H4 (cell line): ENCODE data around the gene SLC29A1. TPM values are rescaled to one million over a fixed set of nuclear protein-coding genes. Genes with fewer than 3 reads are reported as not detected.
"Not testable (repeated sequence)": the region's sequence is repeated elsewhere in the genome, so short reads cannot be mapped to it uniquely, and the experiment has no call there.

Experiments used
- DNase-seq: peaks from one replicate; pipeline ENCODE4 v3.0.0-alpha.2; 2015; ENCODE audit warnings: low spot score
- total RNA-seq: library from RNA; depleted of rRNA; stranded (reverse); fragments of >200 nt; shearing (Covaris generic); gene quantifications from 2 replicates; pipeline ENCODE4 v1.2.3, GENCODE V29; 2014

The SLC29A1 gene
- total RNA-seq, 1 experiment from 2014 or later = 33.8 TPM

DNA sequence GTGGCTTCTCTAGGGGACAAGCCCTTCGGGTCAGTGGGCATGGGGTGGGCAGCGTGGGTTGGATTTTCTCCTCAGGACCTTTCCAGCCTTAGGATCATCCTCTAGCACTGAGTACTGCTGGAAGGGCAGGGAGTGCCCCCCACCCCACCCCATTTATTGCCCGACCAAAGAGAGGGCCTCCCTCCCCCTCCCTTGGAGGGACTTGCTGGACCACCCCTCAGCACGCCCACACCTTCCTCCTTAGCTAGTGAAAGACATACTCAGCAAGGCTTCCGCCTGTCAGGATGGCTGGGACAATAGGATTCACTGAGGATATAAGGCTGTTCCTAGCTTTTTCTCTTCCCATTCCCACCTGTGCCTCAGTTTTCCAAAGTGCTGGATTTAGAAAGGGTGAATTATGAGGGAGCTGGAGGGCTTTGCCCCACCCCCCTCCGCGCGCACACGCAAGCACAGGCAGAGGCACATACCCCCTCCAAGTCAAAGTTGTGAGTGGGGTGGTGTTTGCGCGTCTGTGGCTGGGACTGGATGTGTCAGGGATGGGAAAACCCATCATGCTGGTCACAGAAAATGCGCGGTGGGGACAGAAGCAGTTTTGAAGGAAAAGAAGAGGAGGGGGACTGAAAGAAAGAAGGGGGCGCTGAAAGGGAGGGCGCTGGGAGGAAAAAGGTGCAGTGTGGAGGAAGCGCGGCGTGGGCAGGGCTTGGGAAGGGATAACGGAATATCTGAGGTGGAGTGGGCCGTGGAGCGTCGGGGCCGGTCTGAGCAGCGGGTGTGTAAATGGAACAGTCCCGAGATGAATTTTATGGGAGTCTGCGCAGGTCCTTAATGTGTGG, 693 bp upstream of the SLC29A1 start:
- DNase-seq = no peak

DNA sequence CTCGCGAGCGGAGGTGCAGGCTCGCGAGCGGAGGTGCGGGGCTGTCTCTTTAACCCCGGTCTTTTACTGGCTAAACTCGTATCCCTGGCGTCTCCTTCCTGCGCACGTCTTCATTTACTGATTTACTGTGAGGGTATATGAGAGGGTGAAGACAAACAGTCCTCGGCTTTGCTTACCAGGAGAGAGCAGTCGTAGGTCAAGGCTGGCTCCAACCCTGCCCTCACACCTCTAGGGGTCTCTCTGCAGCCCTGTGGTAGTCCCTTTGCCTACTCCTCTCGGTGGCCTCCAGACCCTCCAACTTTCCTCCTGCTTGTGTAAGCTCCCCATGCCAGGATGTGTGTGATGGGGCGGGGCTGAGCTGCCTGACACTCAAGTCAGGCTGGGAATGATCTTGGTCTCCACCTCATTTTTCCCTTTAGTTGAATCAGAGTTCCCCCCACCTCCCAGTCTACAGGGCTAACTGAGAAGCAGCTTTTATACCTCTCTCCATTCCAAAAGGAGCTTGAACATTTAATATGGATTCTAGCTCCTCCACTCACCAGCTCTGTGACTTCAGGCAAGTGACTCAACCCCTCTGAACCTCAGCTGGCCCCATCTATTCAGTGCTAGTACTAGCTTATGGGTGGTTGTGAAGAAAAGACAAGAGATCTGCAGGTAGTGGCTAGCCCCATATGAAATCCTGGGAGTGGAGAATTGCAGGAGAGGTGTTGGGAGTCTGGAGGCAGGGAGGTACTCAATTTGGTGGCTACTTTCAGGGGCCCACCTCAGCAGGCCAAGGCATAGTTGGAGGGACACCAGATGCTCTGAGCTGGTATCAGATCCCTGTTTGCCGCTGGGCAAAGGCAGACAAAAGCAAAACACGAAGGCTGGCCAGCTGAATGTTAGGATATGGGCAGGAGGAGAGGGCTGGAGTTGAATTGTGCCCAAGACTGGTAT, 902 bp downstream of the SLC29A1 start:
- no peak for DNase-seq

GRCh38 chr6:44224965-44225305, 1.5 kb downstream of the SLC29A1 start:
- DNase-seq = no peak

GRCh38 chr6:44225579-44226325, 2.4 kb downstream of the SLC29A1 start:
- no peak for DNase-seq

GRCh38 chr6:44226368-44227147, 3.2 kb downstream of the SLC29A1 start:
- DNase-seq = no peak

DNA sequence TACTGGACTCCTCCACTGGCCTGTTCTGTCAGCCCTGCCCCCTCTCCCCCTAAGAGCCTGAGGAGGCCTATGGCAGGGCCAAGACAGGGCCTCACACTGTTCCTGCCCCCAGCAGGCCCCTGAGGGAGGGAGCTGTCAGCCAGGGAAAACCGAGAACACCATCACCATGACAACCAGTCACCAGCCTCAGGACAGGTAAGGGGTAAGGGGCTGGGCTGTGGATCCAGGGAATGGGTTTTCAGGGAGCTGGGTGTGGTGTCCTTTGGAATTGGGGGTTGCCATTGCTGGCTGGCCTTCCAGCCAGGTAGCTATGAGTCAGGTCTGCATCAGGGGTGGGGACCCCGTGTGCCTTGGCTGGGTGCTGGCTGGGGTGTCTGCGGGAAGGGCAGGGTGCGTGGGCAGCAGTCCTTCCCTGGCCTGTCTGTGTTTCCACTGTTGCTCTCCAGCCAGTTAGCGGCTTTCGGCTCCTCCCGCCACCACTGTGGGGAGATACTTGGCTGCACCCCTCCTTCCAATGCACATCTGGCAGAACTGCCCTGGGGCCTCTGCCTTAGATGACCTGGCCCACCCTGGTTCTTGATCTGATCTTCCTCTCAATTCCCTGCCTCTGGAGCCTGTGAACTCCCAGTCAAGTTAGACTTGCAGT, 3.9 kb downstream of the SLC29A1 start:
- DNase-seq = no peak

GRCh38 chr6:44228031-44228430, 4.6 kb downstream of the SLC29A1 start:
- DNase-seq = no peak

DNA sequence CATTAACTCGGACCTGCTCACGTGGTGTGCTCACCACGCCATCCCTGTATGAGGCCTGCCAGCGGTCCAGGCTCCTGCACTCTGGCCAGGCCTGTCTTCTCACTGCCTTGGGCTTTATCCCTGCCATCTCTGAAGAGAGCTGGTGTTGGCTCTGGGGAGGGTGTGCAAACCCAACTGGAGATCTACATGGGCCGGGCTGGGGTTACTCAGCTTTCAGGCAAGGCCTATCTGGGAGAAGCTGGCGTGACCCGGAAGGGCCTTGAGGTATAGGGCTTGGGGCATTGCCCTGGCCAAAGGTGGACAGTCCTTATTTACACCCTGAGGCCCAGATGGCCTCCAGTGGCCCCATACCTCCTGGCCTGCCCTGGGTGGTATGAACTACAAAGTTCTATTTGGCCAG, 5.0 kb downstream of the SLC29A1 start:
- no peak for DNase-seq

DNA sequence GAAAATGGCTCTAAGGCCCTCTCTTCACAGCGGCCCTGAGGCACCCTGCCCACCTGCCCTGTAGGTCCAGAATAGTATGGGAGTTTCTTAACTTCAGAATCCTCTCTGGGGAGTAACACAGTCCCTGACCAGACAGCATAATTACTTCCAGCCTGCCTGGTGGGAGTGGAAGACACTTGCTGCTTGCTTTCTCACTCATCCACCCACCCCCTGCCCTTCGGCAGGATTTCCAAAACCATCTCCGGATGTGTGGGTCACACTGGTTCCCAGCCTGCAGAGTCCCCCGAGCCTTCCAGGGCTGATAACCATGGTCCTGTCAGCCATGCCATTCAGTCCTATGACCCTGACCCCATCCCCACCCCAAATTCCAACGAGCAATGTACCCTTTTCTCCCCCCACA, 5.4 kb downstream of the SLC29A1 start:
- no peak for DNase-seq

GRCh38 chr6:44229376-44230033, 6.1 kb downstream of the SLC29A1 start:
- no peak for DNase-seq

- no peak for DNase-seq
Observed at GRCh38 chr6:44230034-44230675, 6.8 kb downstream of the SLC29A1 start.

GRCh38 chr6:44231426-44231825, 8.0 kb downstream of the SLC29A1 start:
- DNase-seq = not testable (repeated sequence)

DNA sequence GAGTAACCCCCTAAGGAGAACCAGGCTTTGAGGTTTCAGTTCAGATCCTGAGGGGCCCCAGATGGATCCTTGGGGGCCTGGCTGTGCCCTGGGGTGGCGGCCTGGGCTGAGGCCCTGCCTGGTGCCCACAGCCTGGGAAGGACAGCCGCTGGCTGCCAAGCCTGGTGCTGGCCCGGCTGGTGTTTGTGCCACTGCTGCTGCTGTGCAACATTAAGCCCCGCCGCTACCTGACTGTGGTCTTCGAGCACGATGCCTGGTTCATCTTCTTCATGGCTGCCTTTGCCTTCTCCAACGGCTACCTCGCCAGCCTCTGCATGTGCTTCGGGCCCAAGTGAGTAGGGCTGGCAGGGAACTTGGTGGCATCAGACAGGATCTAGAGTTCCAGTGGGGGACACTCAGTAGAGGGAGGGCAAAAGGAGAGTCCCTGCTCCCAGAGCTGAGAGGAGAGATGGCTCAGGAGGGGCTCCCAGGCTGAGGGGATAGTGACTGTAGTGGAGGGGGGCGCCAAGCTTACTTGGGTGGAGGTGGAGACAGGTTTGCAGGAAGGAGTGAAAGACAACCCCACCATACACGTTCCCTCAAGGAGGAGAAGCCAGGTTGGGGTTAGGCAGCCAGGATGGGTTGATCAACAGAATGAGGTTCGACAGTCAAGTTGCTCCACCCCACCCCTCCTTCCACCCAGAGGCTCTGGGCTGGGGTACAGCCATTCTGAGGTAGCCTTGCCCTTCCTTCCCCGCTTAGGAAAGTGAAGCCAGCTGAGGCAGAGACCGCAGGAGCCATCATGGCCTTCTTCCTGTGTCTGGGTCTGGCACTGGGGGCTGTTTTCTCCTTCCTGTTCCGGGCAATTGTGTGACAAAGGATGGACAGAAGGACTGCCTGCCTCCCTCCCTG, 9.5 kb downstream of the SLC29A1 start:
- no peak for DNase-seq

DNA sequence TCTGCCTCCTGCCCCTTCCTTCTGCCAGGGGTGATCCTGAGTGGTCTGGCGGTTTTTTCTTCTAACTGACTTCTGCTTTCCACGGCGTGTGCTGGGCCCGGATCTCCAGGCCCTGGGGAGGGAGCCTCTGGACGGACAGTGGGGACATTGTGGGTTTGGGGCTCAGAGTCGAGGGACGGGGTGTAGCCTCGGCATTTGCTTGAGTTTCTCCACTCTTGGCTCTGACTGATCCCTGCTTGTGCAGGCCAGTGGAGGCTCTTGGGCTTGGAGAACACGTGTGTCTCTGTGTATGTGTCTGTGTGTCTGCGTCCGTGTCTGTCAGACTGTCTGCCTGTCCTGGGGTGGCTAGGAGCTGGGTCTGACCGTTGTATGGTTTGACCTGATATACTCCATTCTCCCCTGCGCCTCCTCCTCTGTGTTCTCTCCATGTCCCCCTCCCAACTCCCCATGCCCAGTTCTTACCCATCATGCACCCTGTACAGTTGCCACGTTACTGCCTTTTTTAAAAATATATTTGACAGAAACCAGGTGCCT, 10.2 kb downstream of the SLC29A1 start:
- DNase-seq = no peak

DNA sequence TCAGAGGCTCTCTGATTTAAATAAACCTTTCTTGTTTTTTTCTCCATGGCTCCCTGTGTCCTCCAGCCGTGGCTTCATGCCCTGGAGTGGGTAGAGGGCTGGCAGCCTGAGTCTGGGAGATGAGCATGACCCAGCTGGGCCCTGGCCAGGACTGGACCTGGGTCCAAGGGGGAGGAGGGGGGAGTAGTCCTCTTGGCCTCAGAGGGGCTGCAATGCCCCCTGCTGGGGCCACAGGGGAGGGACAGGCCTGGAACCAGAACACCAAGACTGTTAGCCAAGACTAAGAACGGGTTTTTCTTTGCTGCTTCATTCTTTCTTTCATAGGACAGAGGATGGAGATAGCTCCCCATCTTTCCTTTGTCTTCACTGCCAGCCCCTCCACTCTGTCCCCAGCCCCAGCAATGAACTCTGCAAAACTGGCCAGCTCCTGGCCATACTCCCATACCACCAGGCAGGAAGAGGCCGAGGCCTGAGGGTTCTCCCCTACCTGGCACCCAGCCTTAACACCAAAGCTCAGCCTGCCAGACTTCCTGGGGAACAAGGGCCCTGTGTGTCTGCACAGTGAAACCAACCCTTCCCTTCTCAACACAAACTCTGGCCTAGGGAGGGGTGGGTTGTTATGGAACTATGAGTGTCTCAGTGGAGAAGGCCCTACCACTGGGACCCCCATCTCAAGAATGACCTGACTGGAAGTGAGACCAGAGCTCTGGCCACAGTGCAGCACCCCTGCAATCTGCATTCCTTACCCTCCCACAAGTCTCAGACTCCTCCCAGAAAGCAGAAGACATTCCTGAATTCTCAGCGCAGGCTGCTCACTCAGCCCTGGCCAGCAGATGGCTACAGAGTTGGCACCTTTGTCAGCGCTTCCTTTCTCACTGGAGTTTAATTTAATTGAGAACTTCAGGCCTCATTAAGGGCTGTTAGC, 11.0 kb downstream of the SLC29A1 start:
- DNase-seq = peak; percentile 88

DNA sequence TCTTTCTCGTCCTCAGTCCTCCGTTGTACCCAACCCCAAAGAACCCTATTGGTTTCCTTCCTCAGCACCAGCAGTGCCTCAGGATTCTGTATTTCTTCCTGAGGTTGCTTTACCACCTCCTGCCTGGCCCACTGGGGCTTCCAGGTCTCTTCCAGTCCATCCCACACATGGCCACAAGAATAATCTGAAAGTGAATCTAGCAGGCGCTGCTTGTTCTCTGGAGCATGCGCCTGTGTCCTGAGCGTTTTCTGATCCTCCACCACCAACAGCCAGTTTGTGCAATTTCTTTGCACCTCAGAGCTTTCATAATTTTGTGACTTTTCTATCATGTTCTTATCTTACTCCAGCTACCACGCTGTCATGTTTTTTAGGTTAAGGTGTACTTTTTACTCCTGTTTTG, 11.9 kb downstream of the SLC29A1 start:
- DNase-seq = no peak

- DNase-seq = no peak
Observed at GRCh38 chr6:44235891-44236516, 12.6 kb downstream of the SLC29A1 start.
